ENCODE results near the gene SLBP.

GRCh38 chr4:1747603-1747967 is 35.5 kb upstream of the SLBP start:
- TF ChIP-seq CTCF (IDR thresholded peaks at IDR 0.05) = no peak
- no peak for TF ChIP-seq POLR2AphosphoS5 (IDR thresholded peaks at IDR 0.05; ENCODE audit: low read depth, low read length)
